GM12878 (cell line): ENCODE measurements around the gene FLACC1. TPM values are rescaled to one million over a fixed set of nuclear protein-coding genes. Genes with fewer than 3 reads are reported as not detected.
"Not testable (repeated sequence)": the region's sequence is repeated elsewhere in the genome, so short reads cannot be mapped to it uniquely, and the experiment has no call there.

Source experiments
- ATAC-seq: fragments of 200-7000 bp; cut with Tn5 transposase; 3 replicates; pipeline ENCODE4 v1.9.1; 2020; ENCODE audit warnings: mild to moderate bottlenecking, moderate library complexity
- BruUV-seq: library from RNA; stranded (reverse); fragments of 400-500 nt; replicated peaks from 2 replicates; lab custom pipeline; 2021; lab: Mats Ljungman, UMichigan
- CTCF ChIA-PET: fragments of 300-600 bp; sonication (Branson Sonifier 250); formaldehyde crosslinking; extraction: SDS; loops from one replicate; lab custom pipeline; 2021; ENCODE audit warnings: inconsistent platforms; lab: Yijun Ruan, JAX
- POLR2A ChIA-PET: fragments of 350-600 bp; formaldehyde crosslinking; extraction: SDS; loops from one replicate; lab custom pipeline; 2021; ENCODE audit warnings: inconsistent platforms; lab: Charles Lee
- RAD21 ChIA-PET: fragments of 300-600 bp; sonication (Branson Sonifier 250); formaldehyde crosslinking; loops from one replicate; lab custom pipeline; 2023; ENCODE audit warnings: antibody characterized with exemption; ENCODE audit not compliant: unreplicated experiment; lab: Charles Lee
- SMC1A ChIA-PET: fragments of 300-600 bp; sonication (Branson Sonifier 250); formaldehyde crosslinking; loops from one replicate; lab custom pipeline; 2023; ENCODE audit not compliant: unreplicated experiment, uncharacterized antibody; lab: Charles Lee
- DNase-seq: peaks from one replicate; pipeline ENCODE4 v3.0.0-alpha.2; 2011; ENCODE audit warnings: low read depth, low spot score
- FAIRE-seq: peaks from 3 replicates; lab custom pipeline; 2011; peaks lifted over from hg19 to GRCh38; lab: Jason Lieb, UNC
- H2AFZ ChIP-seq: 2 replicates; pipeline ENCODE4 v1.6.0; 2011; ENCODE audit warnings: low read depth, low read length, control low read depth; ENCODE audit not compliant: control insufficient read depth
- H3K27ac ChIP-seq: 2 replicates; pipeline ENCODE4 v1.5.1; 2011; ENCODE audit warnings: control low read depth; ENCODE audit not compliant: control insufficient read depth, insufficient read depth
- H3K27me3 ChIP-seq, 2 experiments: replicated peaks in 1 of 2; 2 replicates each; pipeline versions ENCODE4 v1.6.0 to v1.6.1; 2011; ENCODE audit warnings: low read length in 1 of 2; ENCODE audit not compliant: control insufficient read depth in 2 of 2, insufficient read depth in 2 of 2
- H3K36me3 ChIP-seq, 2 experiments: 2 replicates each; pipeline ENCODE4 v1.5.1; 2011; ENCODE audit warnings: low read length in 1 of 2; ENCODE audit not compliant: control insufficient read depth in 2 of 2, insufficient read depth in 2 of 2
- H3K4me1 ChIP-seq: 2 replicates; pipeline ENCODE4 v1.6.1; 2011; ENCODE audit warnings: mild to moderate bottlenecking, low read length, moderate library complexity, mixed read lengths; ENCODE audit not compliant: control insufficient read depth, insufficient read depth
- H3K4me2 ChIP-seq: 2 replicates; pipeline ENCODE4 v1.6.0; 2011; ENCODE audit warnings: control low read depth; ENCODE audit not compliant: control insufficient read depth, insufficient read depth
- H3K4me3 ChIP-seq: fragments of 200-600 bp; sonication (generic); 2 replicates; pipeline ENCODE4 v1.5.1; 2016
- H3K79me2 ChIP-seq: 2 replicates; pipeline ENCODE4 v1.6.0; 2011; ENCODE audit warnings: low read length; ENCODE audit not compliant: control insufficient read depth, insufficient read depth
- H3K9ac ChIP-seq: 2 replicates; pipeline ENCODE4 v1.8.0; 2011; ENCODE audit warnings: low read length, control low read depth, mixed read lengths; ENCODE audit not compliant: control insufficient read depth, insufficient read depth
- H3K9me3 ChIP-seq: replicated peaks from 3 replicates; pipeline ENCODE4 v1.5.1; 2011; ENCODE audit warnings: mild to moderate bottlenecking, low read length; ENCODE audit not compliant: control insufficient read depth, insufficient read depth
- H4K20me1 ChIP-seq: 2 replicates; pipeline ENCODE4 v1.6.0; 2011; ENCODE audit not compliant: control insufficient read depth, insufficient read depth
- ZBTB4 ChIP-seq: fragments of 450-650 bp; formaldehyde crosslinking; IDR thresholded peaks from 2 replicates; pipeline ENCODE4 v1.4.0; 2022; ENCODE audit warnings: mild to moderate bottlenecking, moderate library complexity
- WGBS: methylation state at CpG from one replicate; pipeline ENCODE4 v1.1.6; 2016; ENCODE audit warnings: low lambda C conversion rate; ENCODE audit not compliant: insufficient replicate concordance, insufficient coverage; ENCODE audit errors: missing lambda C conversion rate; 5-methylcytosine and 5-hydroxymethylcytosine counted together
- in situ Hi-C: fragments of 300-500 bp; cut with MboI; formaldehyde crosslinking; loops from 9 replicates; pipeline ENCODE4 v1.14.3; 2018; ENCODE audit warnings: mixed read lengths
- intact Hi-C: fragments of 100-400 bp; cut with micrococcal nuclease; formaldehyde crosslinking; loops from one replicate; pipeline ENCODE4 v1.14.2; 2022; ENCODE audit not compliant: unreplicated experiment
- polyA plus RNA-seq, 11 experiments: library from polyadenylated mRNA; depleted of rRNA in 4 of 11; unstranded in 6 of 11; stranded (reverse) in 5 of 11; fragments of >200 nt; fragmentation: Nextera tagmentation in 4 of 11; fragmentation: Illumina TruSeq in 1 of 11; extraction: Ambion mirVana in 4 of 11; extraction: Trizol in 1 of 11; gene quantifications; 1 replicate in 1 of 11; 2 replicates in 10 of 11; pipeline versions ENCODE4 v1.2.1 to v1.2.3, GENCODE V29; 2011 to 2016; ENCODE audit warnings: inconsistent platforms in 2 of 11, missing spikeins in 2 of 11, low read depth in 1 of 11
- total RNA-seq, 4 experiments: library from RNA; depleted of rRNA in 3 of 4; stranded (reverse); fragments of >200 nt in 3 of 4; fragmentation: Illumina TruSeq in 1 of 4; extraction: Trizol in 1 of 4; gene quantifications; 2 replicates each; pipeline versions ENCODE4 v1.2.1 to v1.2.3, GENCODE V29; 2013 to 2021

FLACC1 gene
- total and polyA plus RNA-seq, 10 of the 15 experiments (the other 5 are each of a cell fraction or from before 2014, with no cell fraction given): 0.08 to 0.54 (median 0.30) TPM; not detected in 2

GRCh38 chr2:201298462-201299052, 58.6 kb downstream of the FLACC1 start (continued):
- TF ChIP-seq ZBTB4: no peak

- H3K79me2 ChIP-seq, H3K27ac ChIP-seq, in situ Hi-C loops, H3K4me2 ChIP-seq, ATAC-seq, DNase-seq, H3K27me3 ChIP-seq, H4K20me1 ChIP-seq, SMC1A ChIA-PET, FAIRE-seq, RAD21 ChIA-PET, H3K4me1 ChIP-seq, BruUV-seq, H3K4me3 ChIP-seq, H3K36me3 ChIP-seq, H3K9me3 ChIP-seq, H3K9ac ChIP-seq, H2AFZ ChIP-seq, intact Hi-C loops: not testable (repeated sequence)
- ChIA-PET CTCF (interaction anchor here (2.0 kb wide), 1 partner anchor 73 kb away, joined by 6 read pairs; no protein-coding TSS in a partner anchor), POLR2A (interaction anchor here (0.6 kb wide), 2 partner anchors 39 to 627 kb away, joined by 3 read pairs; no protein-coding TSS in a partner anchor)
- 94% methylated on average over 15 of the region's 15 CpGs for WGBS
Observed at GRCh38 chr2:201290457-201291148, 66.5 kb downstream of the FLACC1 start.
